Osteocyte (in vitro differentiated cells): ENCODE results near the gene GRIA3. TPM values are rescaled to one million over a fixed set of nuclear protein-coding genes. Genes with fewer than 3 reads are reported as not detected.

Source experiments
- DNase-seq: peaks from one replicate; pipeline ENCODE4 v3.0.0; 2021; ENCODE audit warnings: mixed read lengths; ENCODE audit not compliant: unreplicated experiment; ENCODE audit errors: extremely low spot score
- H3K27ac Mint-ChIP-seq: one replicate; pipeline ENCODE4 v1.8.0; 2021; ENCODE audit warnings: mild to moderate bottlenecking, mixed read lengths; ENCODE audit not compliant: unreplicated experiment
- H3K27me3 Mint-ChIP-seq: one replicate; pipeline ENCODE4 v1.8.0; 2021; ENCODE audit warnings: mixed read lengths; ENCODE audit not compliant: unreplicated experiment
- H3K36me3 Mint-ChIP-seq: one replicate; pipeline ENCODE4 v1.8.0; 2021; ENCODE audit warnings: mixed read lengths; ENCODE audit not compliant: unreplicated experiment
- H3K4me1 Mint-ChIP-seq: one replicate; pipeline ENCODE4 v1.8.0; 2021; ENCODE audit warnings: mixed read lengths; ENCODE audit not compliant: unreplicated experiment
- H3K4me3 Mint-ChIP-seq: one replicate; pipeline ENCODE4 v1.8.0; 2021; ENCODE audit warnings: mild to moderate bottlenecking, moderate library complexity, mixed read lengths; ENCODE audit not compliant: unreplicated experiment
- H3K9me3 Mint-ChIP-seq: one replicate; pipeline ENCODE4 v1.8.0; 2021; ENCODE audit warnings: mixed read lengths; ENCODE audit not compliant: unreplicated experiment
- CTCF ChIP-seq: fragments of 200-600 bp; sonication (generic); IDR thresholded peaks from 2 replicates; pipeline ENCODE4 v1.5.0; 2021; ENCODE audit warnings: antibody characterized with exemption, mild to moderate bottlenecking, moderate library complexity
- total RNA-seq: library from RNA; stranded (reverse); gene quantifications from 2 replicates; pipeline ENCODE4 v1.2.1, GENCODE V29; 2021

Gene GRIA3
- total RNA-seq, 1 donor from 2014 or later = not detected

GRCh38 chrX:123271902-123272301, 87.8 kb downstream of the GRIA3 start:
- Mint-ChIP-seq H3K4me1 (no peaks in the 10 kb centered on the region), H3K4me3 (no peak overlapping the region), H3K27ac (no peak overlapping the region), H3K9me3 (peaks cover 32% of the 10 kb centered on the region), H3K36me3 (no peaks in the 10 kb centered on the region), H3K27me3 (no peaks in the 10 kb centered on the region)
- no peak for TF ChIP-seq CTCF
- DNase-seq = no peak

GRCh38 chrX:123272630-123273029, 88.6 kb downstream of the GRIA3 start:
- Mint-ChIP-seq H3K4me1 (no peaks in the 10 kb centered on the region), H3K36me3 (no peaks in the 10 kb centered on the region), H3K4me3 (no peak overlapping the region), H3K27ac (no peak overlapping the region), H3K9me3 (peaks cover 25% of the 10 kb centered on the region), H3K27me3 (no peaks in the 10 kb centered on the region)
- TF ChIP-seq CTCF = no peak
- DNase-seq = no peak

GRCh38 chrX:123274796-123275195, 90.7 kb downstream of the GRIA3 start:
- Mint-ChIP-seq H3K36me3 (no peaks in the 10 kb centered on the region), H3K27ac (no peak overlapping the region), H3K4me1 (no peaks in the 10 kb centered on the region), H3K4me3 (no peak overlapping the region), H3K9me3 (peaks cover 18% of the 10 kb centered on the region), H3K27me3 (no peaks in the 10 kb centered on the region)
- TF ChIP-seq CTCF = no peak
- DNase-seq = no peak

DNA sequence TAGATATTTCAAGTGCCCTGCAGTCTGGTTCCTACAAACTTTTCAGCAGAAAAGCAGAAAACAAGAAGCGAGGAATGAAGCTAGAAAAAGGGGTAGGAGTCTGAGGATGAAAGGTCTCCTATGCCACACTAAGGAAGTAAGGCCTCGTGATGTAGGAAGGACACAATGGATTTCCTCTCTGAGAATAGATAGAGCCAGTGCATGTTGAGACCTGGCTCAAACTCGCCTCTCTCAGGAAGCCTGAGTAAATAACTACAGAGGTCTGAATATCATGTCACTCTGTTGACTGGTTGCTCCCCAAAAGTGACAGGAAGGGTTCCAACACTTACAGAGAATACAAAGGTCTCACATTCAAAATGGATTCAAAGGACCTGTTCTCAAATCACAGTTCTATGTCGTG, 93.3 kb downstream of the GRIA3 start:
- no peak for TF ChIP-seq CTCF
- no peaks in the 10 kb centered on the region for H3K27me3 Mint-ChIP-seq
- no peaks in the 10 kb centered on the region for H3K4me1 Mint-ChIP-seq
- H3K9me3 Mint-ChIP-seq = peaks cover 22% of the 10 kb centered on the region
- no peak for DNase-seq
- no peak overlapping the region for H3K4me3 Mint-ChIP-seq
- H3K36me3 Mint-ChIP-seq = no peaks in the 10 kb centered on the region
- H3K27ac Mint-ChIP-seq = no peak overlapping the region

GRCh38 chrX:123277821-123278220, 93.7 kb downstream of the GRIA3 start:
- H3K9me3 Mint-ChIP-seq = peaks cover 18% of the 10 kb centered on the region
- DNase-seq = no peak
- no peaks in the 10 kb centered on the region for H3K4me1 Mint-ChIP-seq
- H3K27ac Mint-ChIP-seq = no peak overlapping the region
- no peak for TF ChIP-seq CTCF
- H3K36me3 Mint-ChIP-seq = no peaks in the 10 kb centered on the region
- H3K27me3 Mint-ChIP-seq = no peaks in the 10 kb centered on the region
- no peak overlapping the region for H3K4me3 Mint-ChIP-seq
